ENCODE measurements around the gene TCEANC2.

The TCEANC2 gene

DNA sequence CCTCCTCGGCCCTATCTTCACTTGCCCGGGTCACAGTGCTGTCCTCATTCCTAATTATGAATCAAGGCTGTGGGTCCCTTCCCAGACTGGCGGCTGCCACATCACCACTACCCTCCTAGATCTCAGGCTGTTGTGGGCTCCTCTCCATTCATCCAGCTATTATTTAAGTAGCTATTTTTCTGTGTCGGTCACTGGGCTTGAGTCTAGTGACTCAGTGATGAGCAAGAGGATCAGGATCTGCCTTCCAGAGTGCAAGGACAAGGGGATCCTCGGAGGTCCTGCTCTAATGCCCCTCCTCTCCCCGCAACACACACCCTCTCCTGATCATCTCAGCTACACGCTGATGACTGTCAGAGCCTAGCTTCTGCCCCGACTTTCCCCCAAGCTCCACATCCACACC, 65.3 kb downstream of the TCEANC2 start:
- Histone ChIP-seq H3K27ac (ENCODE audit: low read depth, low read length, poor library complexity, severe bottlenecking) (no peak overlapping the region), H3K9ac (ENCODE audit: low read length) (no peak overlapping the region), H3K79me2 (ENCODE audit: insufficient read depth, low read length) (no peaks in the 10 kb centered on the region), H3K36me3 (ENCODE audit: insufficient read depth, low read length) (no peaks in the 10 kb centered on the region), H3K27me3 (ENCODE audit: insufficient read depth, low read length) (peaks cover 10% of the 10 kb centered on the region), H3K4me1 (ENCODE audit: insufficient read depth, low read length, severe bottlenecking) (peaks cover 6% of the 10 kb centered on the region), H3K4me3 (ENCODE audit: low read depth, low read length, poor library complexity, severe bottlenecking) (no peak overlapping the region), H3K9me3 (ENCODE audit: low read length) (no peaks in the 10 kb centered on the region), H4K20me1 (ENCODE audit: insufficient read depth, low read length) (no peaks in the 10 kb centered on the region), H2AFZ (ENCODE audit: low read length) (no peak overlapping the region), H3K9me2 (ENCODE audit: low read depth, low read length) (no peaks in the 10 kb centered on the region), H3F3A (ENCODE audit: insufficient read depth, low read length) (no peaks in the 10 kb centered on the region), H3K4me2 (ENCODE audit: low read length) (no peak overlapping the region)
- no peak for TF ChIP-seq CTCF (IDR thresholded peaks at IDR 0.05; ENCODE audit: low read length)
- no peak for TF ChIP-seq EZH2 (IDR thresholded peaks at IDR 0.05; ENCODE audit: borderline replicate concordance, low read length)

DNA sequence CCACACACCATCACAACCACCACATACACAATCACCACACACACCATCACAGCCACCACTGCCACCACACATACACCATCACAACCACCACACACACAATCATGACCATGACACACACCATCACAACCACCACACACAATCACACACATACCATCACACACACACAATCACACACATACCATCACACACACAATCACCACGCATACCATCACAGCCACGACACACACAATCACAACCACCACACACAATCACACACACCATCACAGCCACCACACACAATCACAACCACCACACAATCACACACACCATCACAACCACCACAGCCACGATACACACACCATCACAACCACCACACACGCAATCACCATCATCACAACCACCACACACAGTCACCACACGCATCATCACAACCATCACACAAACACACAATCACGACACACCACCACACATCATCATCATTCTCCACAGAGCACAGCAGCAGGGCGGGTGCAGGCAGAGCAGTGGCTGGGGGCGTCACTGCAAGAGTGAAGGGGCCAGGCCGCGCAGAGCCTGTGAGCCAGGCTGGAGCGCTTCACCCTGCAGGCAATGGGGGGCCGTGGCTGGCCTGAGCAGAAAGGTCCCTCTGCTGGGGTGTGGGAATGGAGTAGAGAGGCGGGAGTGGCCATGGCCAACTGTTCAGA, 66.8 kb downstream of the TCEANC2 start:
- H2AFZ ChIP-seq (ENCODE audit: low read length) = no peak overlapping the region

DNA sequence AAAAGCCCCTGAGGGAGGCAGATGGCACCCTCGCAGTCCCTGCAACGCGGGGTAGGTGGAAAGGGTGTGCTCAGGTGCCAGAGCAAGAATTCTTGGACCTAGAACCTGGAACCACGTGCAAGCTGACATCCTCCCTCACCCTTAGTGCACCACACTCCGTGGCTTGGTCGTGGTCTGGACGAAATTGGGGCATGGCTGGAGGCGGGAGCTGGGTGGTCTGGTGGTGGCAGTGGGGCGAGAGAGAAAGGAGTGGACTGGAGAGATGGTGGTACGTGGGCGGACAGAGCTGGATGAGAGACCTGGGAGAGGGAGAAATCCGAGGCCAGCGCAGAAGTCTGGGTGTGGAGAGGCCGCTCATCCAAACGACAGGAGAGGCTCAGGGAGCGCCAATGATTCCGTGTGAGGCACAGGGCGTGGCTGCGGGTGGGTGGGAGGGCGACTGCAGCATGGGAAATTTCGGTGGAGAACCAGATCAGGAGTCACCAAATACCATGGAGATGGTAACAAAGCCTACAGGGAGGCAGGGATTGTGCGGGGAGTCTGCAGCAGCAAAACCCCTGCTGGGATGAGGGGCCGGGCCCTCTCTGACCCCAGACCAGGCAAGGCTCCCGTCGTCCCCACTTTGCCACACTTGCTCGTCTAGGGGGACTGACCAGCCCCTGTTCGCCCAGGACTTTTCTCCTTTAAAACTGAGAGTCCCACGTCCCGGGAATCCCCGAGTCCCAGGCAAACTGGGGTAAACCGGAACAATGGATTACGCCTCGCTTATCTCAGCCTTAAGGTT, 67.5 kb downstream of the TCEANC2 start:
- Histone ChIP-seq H3K4me1 (ENCODE audit: insufficient read depth, low read length, severe bottlenecking) (peaks cover 20% of the 10 kb centered on the region), H3K4me2 (ENCODE audit: low read length) (no peak overlapping the region), H3K36me3 (ENCODE audit: insufficient read depth, low read length) (no peaks in the 10 kb centered on the region), H2AFZ (ENCODE audit: low read length) (no peak overlapping the region), H3K79me2 (ENCODE audit: insufficient read depth, low read length) (no peaks in the 10 kb centered on the region), H3K27ac (ENCODE audit: low read depth, low read length, poor library complexity, severe bottlenecking) (no peak overlapping the region), H3K9ac (ENCODE audit: low read length) (no peak overlapping the region), H3K9me2 (ENCODE audit: low read depth, low read length) (no peaks in the 10 kb centered on the region), H3K9me3 (ENCODE audit: low read length) (no peaks in the 10 kb centered on the region), H3F3A (ENCODE audit: insufficient read depth, low read length) (no peaks in the 10 kb centered on the region), H4K20me1 (ENCODE audit: insufficient read depth, low read length) (no peaks in the 10 kb centered on the region), H3K4me3 (ENCODE audit: low read depth, low read length, poor library complexity, severe bottlenecking) (no peak overlapping the region), H3K27me3 (ENCODE audit: insufficient read depth, low read length) (peaks cover 10% of the 10 kb centered on the region)
- TF ChIP-seq EZH2 (IDR thresholded peaks at IDR 0.05; ENCODE audit: borderline replicate concordance, low read length) (no peak), CTCF (IDR thresholded peaks at IDR 0.05; ENCODE audit: low read length) (no peak)

More for the DNA sequence above, 66.8 kb downstream of the TCEANC2 start:
- Histone ChIP-seq H3K9me3 (ENCODE audit: low read length) (no peaks in the 10 kb centered on the region), H4K20me1 (ENCODE audit: insufficient read depth, low read length) (no peaks in the 10 kb centered on the region), H3K27ac (ENCODE audit: low read depth, low read length, poor library complexity, severe bottlenecking) (no peak overlapping the region), H3K4me1 (ENCODE audit: insufficient read depth, low read length, severe bottlenecking) (peaks cover 20% of the 10 kb centered on the region), H3K27me3 (ENCODE audit: insufficient read depth, low read length) (peaks cover 10% of the 10 kb centered on the region), H3K79me2 (ENCODE audit: insufficient read depth, low read length) (no peaks in the 10 kb centered on the region), H3K9me2 (ENCODE audit: low read depth, low read length) (no peaks in the 10 kb centered on the region), H3K4me2 (ENCODE audit: low read length) (no peak overlapping the region), H3F3A (ENCODE audit: insufficient read depth, low read length) (no peaks in the 10 kb centered on the region), H3K9ac (ENCODE audit: low read length) (no peak overlapping the region), H3K4me3 (ENCODE audit: low read depth, low read length, poor library complexity, severe bottlenecking) (no peak overlapping the region), H3K36me3 (ENCODE audit: insufficient read depth, low read length) (no peaks in the 10 kb centered on the region)
- TF ChIP-seq EZH2 (IDR thresholded peaks at IDR 0.05; ENCODE audit: borderline replicate concordance, low read length) (no peak), CTCF (IDR thresholded peaks at IDR 0.05; ENCODE audit: low read length) (no peak)
